Breast epithelium (tissue), 3 donors: Measurements from ENCODE around the gene AP1S3.

Experiments
- CTCF ChIP-seq, 3 donors: fragments of 450-650 bp; IDR thresholded peaks; one replicate each; pipeline ENCODE4 v1.5.1; 2016 to 2017; ENCODE audit warnings: antibody characterized with exemption in 3 of 3, mild to moderate bottlenecking in 3 of 3, moderate library complexity in 3 of 3
- POLR2A ChIP-seq: fragments of 450-650 bp; IDR thresholded peaks from one replicate; pipeline ENCODE4 v1.6.1; 2016; ENCODE audit warnings: antibody characterized with exemption, mild to moderate bottlenecking, moderate library complexity
- POLR2AphosphoS5 ChIP-seq, 3 donors: sonication (generic); formaldehyde crosslinking; IDR thresholded peaks; one replicate each; pipeline ENCODE4 v1.6.1; 2017; ENCODE audit warnings: antibody characterized with exemption in 3 of 3

- no peak for TF ChIP-seq POLR2A
- TF ChIP-seq CTCF (IDR thresholded peaks at IDR 0.05) = no peak
- no peak for TF ChIP-seq POLR2AphosphoS5 (IDR thresholded peaks at IDR 0.05)
Observed at GRCh38 chr2:223737207-223737606, 100.2 kb downstream of the AP1S3 start.
